Activated gamma-delta T cell treated with anti-CD3 and anti-CD28 coated beads, Interleukin-2, amount 50 U/mL, for 16 hours (primary cell): ENCODE data around the gene TRIM2.
"Not testable (repeated sequence)": the region's sequence is repeated elsewhere in the genome, so short reads cannot be mapped to it uniquely, and the experiment has no call there.

Experiments
- DNase-seq: peaks from one replicate; pipeline ENCODE4 v3.0.0-alpha.2; 2020; ENCODE audit warnings: low read depth

Gene TRIM2

GRCh38 chr4:153189016-153189801, 15.0 kb upstream of the TRIM2 start:
- no peak for DNase-seq

- DNase-seq = no peak
These were observed 12.4 kb upstream of the TRIM2 start for GRCh38 chr4:153191795-153192363.

GRCh38 chr4:153197301-153197700, 6.9 kb upstream of the TRIM2 start:
- no peak for DNase-seq

GRCh38 chr4:153198719-153199118, 5.5 kb upstream of the TRIM2 start:
- no peak for DNase-seq

GRCh38 chr4:153203746-153204145, 497 bp upstream of the TRIM2 start:
- not testable (repeated sequence) for DNase-seq

- DNase-seq = peak; percentile 3
These were observed 745 bp downstream of the TRIM2 start for GRCh38 chr4:153204728-153205648.

GRCh38 chr4:153205757-153206156, 1.5 kb downstream of the TRIM2 start:
- DNase-seq = no peak

- DNase-seq = no peak
These were observed 2.3 kb downstream of the TRIM2 start for GRCh38 chr4:153206534-153206933.

- no peak for DNase-seq
These were observed 2.8 kb downstream of the TRIM2 start for GRCh38 chr4:153207027-153207426.

GRCh38 chr4:153207567-153207966, 3.3 kb downstream of the TRIM2 start:
- DNase-seq = no peak

GRCh38 chr4:153209410-153209809, 5.2 kb downstream of the TRIM2 start:
- no peak for DNase-seq

GRCh38 chr4:153210727-153211126, 6.5 kb downstream of the TRIM2 start:
- no peak for DNase-seq

GRCh38 chr4:153211986-153212728, 7.9 kb downstream of the TRIM2 start:
- DNase-seq = no peak

GRCh38 chr4:153212736-153213135, 8.5 kb downstream of the TRIM2 start:
- DNase-seq = no peak

GRCh38 chr4:153215921-153216320, 11.7 kb downstream of the TRIM2 start:
- no peak for DNase-seq

- no peak for DNase-seq
These were observed 12.3 kb downstream of the TRIM2 start for GRCh38 chr4:153216546-153216945.

- DNase-seq = no peak
These were observed 13.2 kb downstream of the TRIM2 start for GRCh38 chr4:153217440-153217839.

GRCh38 chr4:153218961-153219360, 14.7 kb downstream of the TRIM2 start:
- DNase-seq = no peak

GRCh38 chr4:153220682-153221395, 16.6 kb downstream of the TRIM2 start:
- DNase-seq = no peak

- DNase-seq = no peak
These were observed 17.8 kb downstream of the TRIM2 start for GRCh38 chr4:153221783-153222706.
